ENCODE measurements around the gene EXOC2.

Gene EXOC2, protein sequence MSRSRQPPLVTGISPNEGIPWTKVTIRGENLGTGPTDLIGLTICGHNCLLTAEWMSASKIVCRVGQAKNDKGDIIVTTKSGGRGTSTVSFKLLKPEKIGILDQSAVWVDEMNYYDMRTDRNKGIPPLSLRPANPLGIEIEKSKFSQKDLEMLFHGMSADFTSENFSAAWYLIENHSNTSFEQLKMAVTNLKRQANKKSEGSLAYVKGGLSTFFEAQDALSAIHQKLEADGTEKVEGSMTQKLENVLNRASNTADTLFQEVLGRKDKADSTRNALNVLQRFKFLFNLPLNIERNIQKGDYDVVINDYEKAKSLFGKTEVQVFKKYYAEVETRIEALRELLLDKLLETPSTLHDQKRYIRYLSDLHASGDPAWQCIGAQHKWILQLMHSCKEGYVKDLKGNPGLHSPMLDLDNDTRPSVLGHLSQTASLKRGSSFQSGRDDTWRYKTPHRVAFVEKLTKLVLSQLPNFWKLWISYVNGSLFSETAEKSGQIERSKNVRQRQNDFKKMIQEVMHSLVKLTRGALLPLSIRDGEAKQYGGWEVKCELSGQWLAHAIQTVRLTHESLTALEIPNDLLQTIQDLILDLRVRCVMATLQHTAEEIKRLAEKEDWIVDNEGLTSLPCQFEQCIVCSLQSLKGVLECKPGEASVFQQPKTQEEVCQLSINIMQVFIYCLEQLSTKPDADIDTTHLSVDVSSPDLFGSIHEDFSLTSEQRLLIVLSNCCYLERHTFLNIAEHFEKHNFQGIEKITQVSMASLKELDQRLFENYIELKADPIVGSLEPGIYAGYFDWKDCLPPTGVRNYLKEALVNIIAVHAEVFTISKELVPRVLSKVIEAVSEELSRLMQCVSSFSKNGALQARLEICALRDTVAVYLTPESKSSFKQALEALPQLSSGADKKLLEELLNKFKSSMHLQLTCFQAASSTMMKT

GRCh38 chr6:692858-693722 is at the start of gene EXOC2:
Gene EXOC2, minus strand, starts transcription at chr6:693139. Its CDS starts 55,321 bp downstream, at chr6:637818.
- TF ChIP-seq REST (IDR thresholded peaks at IDR 0.05; ENCODE audit: low read depth) (no peak), TCF12 (IDR thresholded peaks at IDR 0.05; ENCODE audit: low read depth) (peak; percentile 54; the same call in 1 of the 2 replicates), ZBTB7A (IDR thresholded peaks at IDR 0.05; ENCODE audit: low read depth) (0 out of 2 replicates have a peak, but pooled peaks have one; percentile 39), EP300 (IDR thresholded peaks at IDR 0.05; ENCODE audit: borderline replicate concordance) (0 out of 2 replicates have a peak, but pooled peaks have one; percentile 35), NFIC (IDR thresholded peaks at IDR 0.05) (peak; percentile 71), EGR1 (IDR thresholded peaks at IDR 0.05) (peak; percentile 65), FOXM1 (IDR thresholded peaks at IDR 0.05; ENCODE audit: borderline replicate concordance, low read depth) (no peak), RAD21 (IDR thresholded peaks at IDR 0.05; ENCODE audit: low read depth) (no peak), CREB1 (IDR thresholded peaks at IDR 0.05; ENCODE audit: low read depth) (0 out of 2 replicates have a peak, but pooled peaks have one; percentile 35), YY1 (IDR thresholded peaks at IDR 0.05; ENCODE audit: low read depth) (peak; percentile 88), TEAD4 (IDR thresholded peaks at IDR 0.05) (no peak; the same call in 1 of the 2 replicates), TAF1 (IDR thresholded peaks at IDR 0.05; ENCODE audit: low read depth) (peak; percentile 73; the same call in 1 of the 2 replicates), MAX (IDR thresholded peaks at IDR 0.05) (peak; percentile 77; the same call in 1 of the 2 replicates), CEBPB (IDR thresholded peaks at IDR 0.05) (no peak)

GRCh38 chr6:741410-742339 is 48.7 kb upstream of the EXOC2 start:
- TF ChIP-seq EGR1 (IDR thresholded peaks at IDR 0.05), result no peak
- no peak for TF ChIP-seq TAF1 (IDR thresholded peaks at IDR 0.05; ENCODE audit: low read depth)
- TF ChIP-seq RAD21 (IDR thresholded peaks at IDR 0.05; ENCODE audit: low read depth), result no peak
- TF ChIP-seq TEAD4 (IDR thresholded peaks at IDR 0.05), result no peak
- TF ChIP-seq MAX (IDR thresholded peaks at IDR 0.05), result no peak
- TF ChIP-seq CREB1 (IDR thresholded peaks at IDR 0.05; ENCODE audit: low read depth), result no peak
- no peak for TF ChIP-seq NFIC (IDR thresholded peaks at IDR 0.05)
- no peak for TF ChIP-seq EP300 (IDR thresholded peaks at IDR 0.05; ENCODE audit: borderline replicate concordance)
- no peak for TF ChIP-seq TCF12 (IDR thresholded peaks at IDR 0.05; ENCODE audit: low read depth)
- TF ChIP-seq CEBPB (IDR thresholded peaks at IDR 0.05), result no peak
- TF ChIP-seq FOXM1 (IDR thresholded peaks at IDR 0.05; ENCODE audit: borderline replicate concordance, low read depth), result no peak
- TF ChIP-seq YY1 (IDR thresholded peaks at IDR 0.05; ENCODE audit: low read depth), result no peak
- TF ChIP-seq, protein P1, sequence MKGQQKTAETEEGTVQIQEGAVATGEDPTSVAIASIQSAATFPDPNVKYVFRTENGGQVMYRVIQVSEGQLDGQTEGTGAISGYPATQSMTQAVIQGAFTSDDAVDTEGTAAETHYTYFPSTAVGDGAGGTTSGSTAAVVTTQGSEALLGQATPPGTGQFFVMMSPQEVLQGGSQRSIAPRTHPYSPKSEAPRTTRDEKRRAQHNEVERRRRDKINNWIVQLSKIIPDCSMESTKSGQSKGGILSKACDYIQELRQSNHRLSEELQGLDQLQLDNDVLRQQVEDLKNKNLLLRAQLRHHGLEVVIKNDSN (IDR thresholded peaks at IDR 0.05), result no peak
- TF ChIP-seq REST (IDR thresholded peaks at IDR 0.05; ENCODE audit: low read depth), result no peak

- TF ChIP-seq ZBTB7A (IDR thresholded peaks at IDR 0.05; ENCODE audit: low read depth), result no peak
- no peak for TF ChIP-seq EGR1 (IDR thresholded peaks at IDR 0.05)
- TF ChIP-seq CEBPB (IDR thresholded peaks at IDR 0.05), result no peak
- TF ChIP-seq YY1 (IDR thresholded peaks at IDR 0.05; ENCODE audit: low read depth), result no peak
- no peak for TF ChIP-seq TCF12 (IDR thresholded peaks at IDR 0.05; ENCODE audit: low read depth)
- TF ChIP-seq TEAD4 (IDR thresholded peaks at IDR 0.05), result no peak
- no peak for TF ChIP-seq TAF1 (IDR thresholded peaks at IDR 0.05; ENCODE audit: low read depth)
Observed at GRCh38 chr6:736657-737446, 43.9 kb upstream of the EXOC2 start.
